Measurements from ENCODE around the gene CD2AP. TPM values are rescaled to one million over a fixed set of nuclear protein-coding genes. Genes with fewer than 3 reads are reported as not detected.
"Not testable (repeated sequence)": the region's sequence is repeated elsewhere in the genome, so short reads cannot be mapped to it uniquely, and the experiment has no call there.

Gene CD2AP
- total and polyA plus RNA-seq, 2 experiments from 2014 or later: 13.2 to 22.8 TPM

DNA sequence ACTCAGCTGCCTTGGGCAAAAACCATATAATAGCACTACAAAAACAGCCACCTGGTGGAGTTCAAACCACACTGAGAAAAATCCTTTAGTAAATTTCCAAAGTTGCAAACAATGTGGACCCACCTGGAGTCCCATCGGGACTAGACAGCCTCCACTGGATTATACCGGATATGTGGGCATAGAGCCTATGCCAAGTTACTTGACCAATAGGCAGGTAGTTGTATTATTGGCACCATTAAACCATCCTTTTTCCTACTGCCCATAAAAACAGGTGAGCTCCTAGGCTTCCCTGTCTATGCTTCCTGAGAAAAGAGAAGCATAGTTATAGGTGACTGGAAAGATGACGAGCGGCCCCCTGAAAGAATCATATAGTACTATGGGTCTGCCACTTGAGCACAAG lies 169.1 kb downstream of the CD2AP start:
- Histone ChIP-seq H3K4me3 (no peak overlapping the region), H3K36me3 (ENCODE audit: low read depth) (no peaks in the 10 kb centered on the region), H3K27ac (no peak overlapping the region), H3F3A (ENCODE audit: insufficient read depth) (no peaks in the 10 kb centered on the region), H3K27me3 (replicated peaks; ENCODE audit: insufficient read depth) (peaks cover 5% of the 10 kb centered on the region; the same call in 1 of the 2 replicates), H4K20me1 (ENCODE audit: insufficient read depth) (no peaks in the 10 kb centered on the region), H3K9me3 (ENCODE audit: low read depth) (no peaks in the 10 kb centered on the region), H3K9me2 (ENCODE audit: insufficient read depth) (no peaks in the 10 kb centered on the region), H2AFZ (no peak overlapping the region), H3K4me2 (ENCODE audit: unreplicated experiment) (no peak overlapping the region), H3K79me2 (ENCODE audit: insufficient read depth) (no peaks in the 10 kb centered on the region), H3K4me1 (ENCODE audit: insufficient read depth) (peaks cover 11% of the 10 kb centered on the region), H3K9ac (no peak overlapping the region)
- no peak for DNase-seq
- TF ChIP-seq EZH2phosphoT487 (IDR thresholded peaks at IDR 0.05; ENCODE audit: insufficient read depth, low read depth) (no peak), EZH2 (IDR thresholded peaks at IDR 0.05; ENCODE audit: insufficient read depth, poor library complexity, severe bottlenecking) (no peak)
- 58 to 63% methylated on average over 4 of the region's 4 CpGs for WGBS, 2 experiments (ENCODE audit: low coverage in 1 of 2, low lambda C conversion rate in 2 of 2, missing lambda C conversion rate in 2 of 2)
- in situ Hi-C loops (cut with MboI): no loop called here

DNA sequence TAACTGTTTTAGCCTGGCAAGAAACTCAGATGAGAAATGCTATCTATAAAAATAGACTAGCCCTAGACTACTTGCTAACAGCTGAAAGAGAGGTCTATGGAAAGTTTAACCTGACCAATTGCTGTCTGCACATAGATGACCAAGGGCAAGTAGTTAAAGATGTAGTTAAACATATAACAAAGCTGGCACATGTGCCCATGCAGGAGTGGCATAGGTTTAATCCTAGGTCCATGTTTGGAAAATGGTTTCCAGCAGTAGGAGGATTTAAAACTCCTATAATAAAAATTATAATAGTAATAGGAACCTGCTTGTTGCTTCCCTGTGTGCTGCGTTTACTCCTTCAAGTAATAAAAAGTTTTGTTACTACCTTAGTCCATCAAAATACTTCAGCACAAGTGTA lies 169.6 kb downstream of the CD2AP start:
- H3K9ac ChIP-seq: no peak overlapping the region
- H3K4me2 ChIP-seq (ENCODE audit: unreplicated experiment): no peak overlapping the region
- no peak overlapping the region for H3K4me3 ChIP-seq
- no peaks in the 10 kb centered on the region for H3K79me2 ChIP-seq (ENCODE audit: insufficient read depth)
- peaks cover 13% of the 10 kb centered on the region for H3K4me1 ChIP-seq (ENCODE audit: insufficient read depth)
- H4K20me1 ChIP-seq (ENCODE audit: insufficient read depth): no peaks in the 10 kb centered on the region
- peaks cover 5% of the 10 kb centered on the region; the same call in 1 of the 2 replicates for H3K27me3 ChIP-seq (replicated peaks; ENCODE audit: insufficient read depth)
- H3K36me3 ChIP-seq (ENCODE audit: low read depth): no peaks in the 10 kb centered on the region
- 58 to 78% methylated on average over 1 of the region's 1 CpG for WGBS, 2 experiments (ENCODE audit: low coverage in 1 of 2, low lambda C conversion rate in 2 of 2, missing lambda C conversion rate in 2 of 2)
- H3K27ac ChIP-seq: no peak overlapping the region
- DNase-seq: no peak
- TF ChIP-seq EZH2phosphoT487 (IDR thresholded peaks at IDR 0.05; ENCODE audit: insufficient read depth, low read depth) (no peak), EZH2 (IDR thresholded peaks at IDR 0.05; ENCODE audit: insufficient read depth, poor library complexity, severe bottlenecking) (no peak)
- H2AFZ ChIP-seq: no peak overlapping the region
- H3K9me2 ChIP-seq (ENCODE audit: insufficient read depth): no peaks in the 10 kb centered on the region
- H3F3A ChIP-seq (ENCODE audit: insufficient read depth): no peaks in the 10 kb centered on the region
- in situ Hi-C loops (cut with MboI): no loop called here
- H3K9me3 ChIP-seq (ENCODE audit: low read depth): no peaks in the 10 kb centered on the region

DNA sequence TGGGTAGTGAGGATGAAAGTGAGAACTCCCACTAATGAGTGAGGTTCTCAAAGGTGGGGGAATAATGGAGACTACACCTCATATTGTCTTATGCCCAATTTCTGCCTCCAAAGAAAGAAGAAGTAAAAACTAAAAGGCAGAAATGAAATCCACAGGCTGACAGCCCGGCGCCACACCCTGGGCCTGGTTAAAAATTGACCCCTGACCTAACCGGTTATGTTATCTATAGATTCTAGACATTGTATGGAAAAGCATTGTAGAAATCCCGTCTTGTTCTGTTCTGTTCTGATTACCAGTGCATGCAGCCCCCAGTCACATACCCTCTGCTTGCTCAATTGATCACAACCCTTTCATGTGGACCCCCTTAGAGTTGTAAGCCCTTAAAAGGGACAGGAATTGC lies 170.0 kb downstream of the CD2AP start:
- H3K27me3 ChIP-seq (replicated peaks; ENCODE audit: insufficient read depth); H4K20me1 ChIP-seq (ENCODE audit: insufficient read depth); H3F3A ChIP-seq (ENCODE audit: insufficient read depth); H3K36me3 ChIP-seq (ENCODE audit: low read depth); H2AFZ ChIP-seq; H3K4me3 ChIP-seq; DNase-seq; H3K9me3 ChIP-seq (ENCODE audit: low read depth); in situ Hi-C loops (cut with MboI); H3K4me2 ChIP-seq (ENCODE audit: unreplicated experiment); H3K9ac ChIP-seq; H3K79me2 ChIP-seq (ENCODE audit: insufficient read depth); H3K9me2 ChIP-seq (ENCODE audit: insufficient read depth); H3K27ac ChIP-seq: not testable (repeated sequence)
- WGBS, 2 experiments (ENCODE audit: low coverage in 1 of 2, low lambda C conversion rate in 2 of 2, missing lambda C conversion rate in 2 of 2): 53 to 59% methylated on average over 4 of the region's 4 CpGs
- H3K4me1 ChIP-seq (ENCODE audit: insufficient read depth): peaks cover 13% of the 10 kb centered on the region

DNA sequence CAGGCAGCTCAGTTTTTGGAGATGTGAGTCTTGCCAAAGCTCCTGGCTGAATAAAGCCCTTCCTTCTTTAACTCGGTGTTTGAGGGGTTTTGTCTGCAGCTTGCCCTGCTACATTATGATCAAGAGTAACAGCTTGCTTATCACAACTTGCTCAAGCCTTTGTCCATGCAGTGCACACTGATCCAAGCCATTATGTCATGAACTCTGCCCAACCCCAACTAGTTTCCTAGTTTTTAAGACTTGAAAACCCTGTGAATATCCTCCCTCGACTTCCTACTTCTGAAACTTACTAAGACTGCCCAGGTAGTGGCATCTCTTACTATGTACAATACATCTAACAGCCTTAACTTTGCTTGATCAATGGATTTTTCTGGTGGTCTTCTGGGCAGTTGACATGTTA lies 170.4 kb downstream of the CD2AP start:
- Histone ChIP-seq H3K79me2 (ENCODE audit: insufficient read depth) (no peaks in the 10 kb centered on the region), H3K9me3 (ENCODE audit: low read depth) (no peaks in the 10 kb centered on the region), H3K27ac (no peak overlapping the region), H3K4me2 (ENCODE audit: unreplicated experiment) (no peak overlapping the region), H3K4me1 (ENCODE audit: insufficient read depth) (peaks cover 13% of the 10 kb centered on the region), H3K4me3 (no peak overlapping the region), H2AFZ (no peak overlapping the region), H4K20me1 (ENCODE audit: insufficient read depth) (no peaks in the 10 kb centered on the region), H3F3A (ENCODE audit: insufficient read depth) (no peaks in the 10 kb centered on the region), H3K9ac (no peak overlapping the region), H3K36me3 (ENCODE audit: low read depth) (no peaks in the 10 kb centered on the region), H3K9me2 (ENCODE audit: insufficient read depth) (no peaks in the 10 kb centered on the region), H3K27me3 (replicated peaks; ENCODE audit: insufficient read depth) (peaks cover 1% of the 10 kb centered on the region; the same call in 1 of the 2 replicates)
- WGBS, 2 experiments (ENCODE audit: low coverage in 1 of 2, low lambda C conversion rate in 2 of 2, missing lambda C conversion rate in 2 of 2): 43 to 53% methylated on average over 2 of the region's 2 CpGs
- in situ Hi-C loops (cut with MboI): no loop called here
- TF ChIP-seq EZH2 (IDR thresholded peaks at IDR 0.05; ENCODE audit: insufficient read depth, poor library complexity, severe bottlenecking) (no peak), EZH2phosphoT487 (IDR thresholded peaks at IDR 0.05; ENCODE audit: insufficient read depth, low read depth) (no peak)
- no peak for DNase-seq
